Hematopoietic multipotent progenitor cell treated with erythropoietin and hydrocortisone succinate and interleukin-3 and kit ligand, for 6 days (in vitro differentiated cells): ENCODE data around the gene NBL1.
A peak's percentile ranks its signal among the peaks of the same experiment; 100 is the strongest.

Experiments
- DNase-seq: peaks from one replicate; pipeline ENCODE4 v3.0.0-alpha.2; 2015

NBL1 gene

GRCh38 chr1:19646377-19647319 is 2.5 kb downstream of the NBL1 start:
- peak; percentile 57 for DNase-seq

DNA sequence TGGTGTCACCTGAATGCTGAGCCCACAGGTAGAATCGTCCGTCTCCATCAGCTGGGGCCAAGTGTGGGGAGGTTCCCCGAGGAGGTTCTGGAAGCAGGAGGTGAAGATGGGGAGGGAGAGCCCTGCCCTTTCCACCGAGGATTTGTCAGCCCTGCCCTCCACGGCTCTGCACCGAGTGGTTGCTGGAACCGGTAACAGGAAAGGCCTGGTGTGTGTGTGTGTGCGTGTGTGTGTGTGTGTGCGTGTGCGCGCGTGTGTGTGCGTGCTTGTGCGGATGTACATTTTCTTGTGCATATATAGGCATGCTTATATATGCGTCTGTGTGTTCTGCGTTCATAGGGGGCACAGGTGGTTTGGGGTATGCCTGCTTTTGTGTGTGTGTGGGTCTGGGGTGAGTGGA is 3.5 kb downstream of the NBL1 start:
- no peak for DNase-seq

DNA sequence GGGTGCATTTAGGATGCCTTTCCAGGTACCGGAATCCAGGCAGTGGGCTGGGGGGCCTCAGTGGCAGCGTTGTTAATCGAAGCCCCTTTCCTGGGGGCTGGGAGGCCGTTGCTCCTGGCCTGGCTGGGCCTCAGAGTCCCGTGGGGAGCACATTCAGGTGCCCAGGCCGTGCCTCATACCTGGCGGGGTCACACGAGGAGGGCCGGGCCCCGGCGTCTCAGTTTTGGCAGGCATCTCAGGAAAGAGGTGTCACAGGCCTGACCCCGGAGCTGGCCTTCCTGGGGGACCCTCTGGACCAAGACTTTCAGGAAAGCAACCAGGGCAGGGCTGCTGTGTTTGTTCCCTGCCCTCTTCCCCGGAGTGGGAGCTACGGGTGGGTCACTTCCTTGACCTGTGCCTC is 4.1 kb downstream of the NBL1 start:
- DNase-seq = no peak

DNA sequence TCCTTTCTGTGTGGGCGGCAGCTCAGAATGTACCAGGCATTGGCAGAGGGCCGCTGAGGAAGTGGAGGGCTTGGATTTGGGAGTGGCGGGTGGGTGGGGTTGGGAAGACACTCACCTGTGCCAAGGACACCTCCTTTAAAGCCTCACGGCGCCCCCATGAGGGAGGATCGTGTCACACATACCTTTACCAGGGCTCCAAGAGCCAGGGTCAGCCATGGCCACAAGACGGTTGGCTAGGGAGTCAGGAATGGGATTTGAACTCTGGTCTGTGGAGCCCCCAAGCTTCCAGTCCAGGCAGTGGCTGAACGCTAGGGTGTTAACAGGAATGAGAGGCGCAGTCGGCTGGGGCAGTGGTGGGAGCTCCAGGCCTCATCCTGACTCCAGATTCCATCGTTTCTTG is 4.6 kb downstream of the NBL1 start:
- DNase-seq = no peak

DNA sequence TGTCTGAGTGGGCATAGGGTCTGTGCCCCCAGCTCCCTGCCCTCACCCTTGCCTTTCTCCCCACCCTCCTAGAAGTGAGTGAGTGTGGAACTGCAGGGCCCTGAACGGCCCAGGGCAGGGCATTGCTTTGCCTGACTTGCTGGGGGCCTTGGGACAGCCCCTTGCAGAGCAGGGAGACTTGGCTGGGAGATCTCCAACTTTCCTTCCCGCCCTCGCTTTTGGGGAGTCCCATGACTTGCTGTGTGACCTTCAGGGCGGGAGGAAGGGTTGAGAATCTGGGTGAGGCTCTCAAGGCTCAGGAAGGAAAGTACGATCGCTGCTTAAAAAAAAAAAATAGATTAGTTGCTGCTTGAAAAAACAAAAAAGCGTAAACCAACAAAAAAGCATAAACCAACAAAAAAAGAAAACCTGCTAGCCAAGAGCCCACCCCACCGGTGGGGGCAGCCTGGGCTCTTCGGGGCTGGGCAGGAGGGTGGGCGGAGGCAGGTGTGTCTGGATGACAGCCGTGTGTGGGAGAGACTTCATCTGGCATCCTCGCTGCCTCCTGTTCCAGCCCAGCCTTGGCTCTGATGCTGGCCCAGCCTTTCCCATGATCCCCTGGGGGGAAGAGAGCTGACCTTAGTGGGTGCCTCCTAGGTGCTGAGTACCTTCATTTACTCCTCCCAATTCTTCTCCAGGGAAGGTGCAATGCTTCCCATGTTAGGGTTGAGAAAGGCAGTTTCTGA is 6.5 kb downstream of the NBL1 start:
- DNase-seq = no peak

- peak; percentile 82 for DNase-seq
Measured at GRCh38 chr1:19651141-19651737, 7.1 kb downstream of the NBL1 start.

DNA sequence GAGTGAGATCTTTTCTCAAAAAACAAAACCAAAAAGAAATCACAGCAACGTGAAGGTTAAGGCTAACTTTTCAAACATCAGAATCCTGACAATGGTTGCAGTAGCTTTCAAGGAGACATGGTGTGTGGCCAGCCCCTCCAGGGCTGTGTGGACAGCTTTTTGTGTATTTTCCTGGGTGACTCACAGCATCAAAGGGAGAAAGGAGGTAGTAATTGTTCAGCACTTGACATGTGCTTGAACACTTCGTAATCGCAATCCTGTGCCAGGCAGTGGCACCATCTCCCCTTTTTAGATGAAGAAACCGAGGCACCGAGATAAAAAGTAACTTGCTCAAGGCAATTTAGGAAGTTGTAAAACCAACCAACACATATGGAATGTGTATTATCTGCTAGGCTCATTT is 10.3 kb downstream of the NBL1 start:
- DNase-seq = no peak

DNA sequence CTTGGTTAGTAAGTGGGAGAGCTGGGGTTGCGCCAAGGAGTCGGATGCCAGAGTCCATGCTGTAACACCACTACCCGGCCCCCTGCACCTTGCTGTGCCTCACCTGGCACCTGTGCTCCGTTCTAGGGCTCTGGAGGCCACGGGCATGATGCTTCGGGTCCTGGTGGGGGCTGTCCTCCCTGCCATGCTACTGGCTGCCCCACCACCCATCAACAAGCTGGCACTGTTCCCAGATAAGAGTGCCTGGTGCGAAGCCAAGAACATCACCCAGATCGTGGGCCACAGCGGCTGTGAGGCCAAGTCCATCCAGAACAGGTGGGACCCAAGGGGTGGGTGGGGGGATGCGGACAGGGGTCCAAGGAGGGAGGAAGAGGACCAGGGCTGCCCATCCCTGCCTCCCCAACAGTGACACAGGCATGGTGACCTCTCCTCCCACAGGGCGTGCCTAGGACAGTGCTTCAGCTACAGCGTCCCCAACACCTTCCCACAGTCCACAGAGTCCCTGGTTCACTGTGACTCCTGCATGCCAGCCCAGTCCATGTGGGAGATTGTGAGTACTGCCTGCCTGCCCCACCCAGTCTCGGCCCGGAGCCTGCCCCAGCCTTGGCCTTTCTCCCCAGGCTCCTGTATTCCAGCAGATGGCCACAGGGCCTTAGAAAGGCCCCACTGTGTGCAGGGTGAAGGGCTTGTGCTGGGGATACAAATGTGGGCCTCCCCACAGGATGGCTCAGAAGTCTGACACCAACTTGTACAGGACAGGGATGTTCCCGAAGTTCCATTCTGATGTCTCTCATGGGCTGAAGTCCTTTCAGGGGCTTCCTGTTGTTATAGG is 11.0 kb downstream of the NBL1 start:
- DNase-seq = no peak

GRCh38 chr1:19655718-19656080 is 11.6 kb downstream of the NBL1 start:
- DNase-seq = no peak

GRCh38 chr1:19656134-19656779 is 12.1 kb downstream of the NBL1 start:
- no peak for DNase-seq

DNA sequence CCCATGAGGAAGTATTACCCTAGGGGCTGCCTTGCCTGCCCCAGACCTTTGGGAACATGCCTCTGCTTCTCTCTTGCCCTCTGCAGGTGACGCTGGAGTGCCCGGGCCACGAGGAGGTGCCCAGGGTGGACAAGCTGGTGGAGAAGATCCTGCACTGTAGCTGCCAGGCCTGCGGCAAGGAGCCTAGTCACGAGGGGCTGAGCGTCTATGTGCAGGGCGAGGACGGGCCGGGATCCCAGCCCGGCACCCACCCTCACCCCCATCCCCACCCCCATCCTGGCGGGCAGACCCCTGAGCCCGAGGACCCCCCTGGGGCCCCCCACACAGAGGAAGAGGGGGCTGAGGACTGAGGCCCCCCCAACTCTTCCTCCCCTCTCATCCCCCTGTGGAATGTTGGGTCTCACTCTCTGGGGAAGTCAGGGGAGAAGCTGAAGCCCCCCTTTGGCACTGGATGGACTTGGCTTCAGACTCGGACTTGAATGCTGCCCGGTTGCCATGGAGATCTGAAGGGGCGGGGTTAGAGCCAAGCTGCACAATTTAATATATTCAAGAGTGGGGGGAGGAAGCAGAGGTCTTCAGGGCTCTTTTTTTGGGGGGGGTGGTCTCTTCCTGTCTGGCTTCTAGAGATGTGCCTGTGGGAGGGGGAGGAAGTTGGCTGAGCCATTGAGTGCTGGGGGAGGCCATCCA is 12.8 kb downstream of the NBL1 start:
- DNase-seq = no peak

- DNase-seq = no peak
Measured at GRCh38 chr1:19657511-19657910, 13.4 kb downstream of the NBL1 start.

DNA sequence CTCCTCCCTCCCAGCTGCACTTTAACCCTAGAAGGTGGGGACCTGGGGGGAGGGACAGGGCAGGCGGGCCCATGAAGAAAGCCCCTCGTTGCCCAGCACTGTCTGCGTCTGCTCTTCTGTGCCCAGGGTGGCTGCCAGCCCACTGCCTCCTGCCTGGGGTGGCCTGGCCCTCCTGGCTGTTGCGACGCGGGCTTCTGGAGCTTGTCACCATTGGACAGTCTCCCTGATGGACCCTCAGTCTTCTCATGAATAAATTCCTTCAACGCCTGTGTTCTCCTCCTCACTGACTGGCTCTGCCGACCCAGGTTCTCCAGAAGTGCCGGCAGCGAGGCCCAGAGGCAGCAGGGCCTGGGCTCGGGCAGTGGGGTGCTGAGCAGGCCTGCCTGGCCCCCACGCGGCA is 14.1 kb downstream of the NBL1 start:
- no peak for DNase-seq

DNA sequence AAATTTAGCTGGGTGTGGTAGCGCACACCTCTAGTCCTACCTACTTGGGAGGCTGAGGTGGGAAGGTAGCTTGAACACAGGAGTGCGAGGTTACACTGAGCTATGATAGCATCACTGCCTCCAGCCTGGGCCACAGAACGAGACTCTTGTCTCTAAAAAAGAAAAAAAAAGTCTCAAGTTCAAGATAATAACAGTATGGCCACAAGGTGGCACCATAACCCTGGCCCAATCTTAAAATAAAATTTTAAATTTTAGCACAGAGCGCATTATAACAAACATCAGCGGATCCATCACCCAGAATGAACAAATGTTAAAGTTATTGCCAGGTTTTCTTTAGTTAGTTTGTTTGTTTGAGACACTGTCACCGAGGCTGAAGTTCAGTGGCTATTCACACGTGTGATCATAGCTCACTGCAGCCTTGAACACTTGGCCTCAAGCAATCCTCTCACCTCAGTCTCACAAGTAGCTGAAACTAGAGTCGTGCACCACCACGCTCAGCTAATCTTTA is 17.7 kb downstream of the NBL1 start:
- peak; percentile 74 for DNase-seq

- no peak for DNase-seq
Measured at GRCh38 chr1:19662313-19662712, 18.2 kb downstream of the NBL1 start.

GRCh38 chr1:19664453-19665185 is 20.5 kb downstream of the NBL1 start, which contains the start of gene HTR6:
Gene HTR6, plus strand, starts transcription at chr1:19664875. Its CDS starts 879 bp downstream, at chr1:19665754.
- no peak for DNase-seq

DNA sequence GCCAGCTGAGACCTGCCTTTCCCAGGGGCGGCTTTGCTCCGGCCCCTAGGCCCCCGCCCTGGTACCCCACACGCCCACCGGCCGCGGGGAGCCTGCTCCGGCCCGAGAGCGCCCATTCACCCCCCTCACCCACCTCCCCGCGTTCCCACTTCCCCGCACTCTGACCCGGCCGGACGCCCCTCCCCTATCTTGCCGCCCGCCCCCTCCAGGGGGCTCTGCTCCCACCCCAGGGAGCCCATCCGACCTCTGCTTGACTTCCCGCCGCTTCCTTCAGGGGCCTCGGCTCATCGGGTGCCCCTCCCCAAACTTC is 21.0 kb downstream of the NBL1 start:
- DNase-seq = no peak

DNA sequence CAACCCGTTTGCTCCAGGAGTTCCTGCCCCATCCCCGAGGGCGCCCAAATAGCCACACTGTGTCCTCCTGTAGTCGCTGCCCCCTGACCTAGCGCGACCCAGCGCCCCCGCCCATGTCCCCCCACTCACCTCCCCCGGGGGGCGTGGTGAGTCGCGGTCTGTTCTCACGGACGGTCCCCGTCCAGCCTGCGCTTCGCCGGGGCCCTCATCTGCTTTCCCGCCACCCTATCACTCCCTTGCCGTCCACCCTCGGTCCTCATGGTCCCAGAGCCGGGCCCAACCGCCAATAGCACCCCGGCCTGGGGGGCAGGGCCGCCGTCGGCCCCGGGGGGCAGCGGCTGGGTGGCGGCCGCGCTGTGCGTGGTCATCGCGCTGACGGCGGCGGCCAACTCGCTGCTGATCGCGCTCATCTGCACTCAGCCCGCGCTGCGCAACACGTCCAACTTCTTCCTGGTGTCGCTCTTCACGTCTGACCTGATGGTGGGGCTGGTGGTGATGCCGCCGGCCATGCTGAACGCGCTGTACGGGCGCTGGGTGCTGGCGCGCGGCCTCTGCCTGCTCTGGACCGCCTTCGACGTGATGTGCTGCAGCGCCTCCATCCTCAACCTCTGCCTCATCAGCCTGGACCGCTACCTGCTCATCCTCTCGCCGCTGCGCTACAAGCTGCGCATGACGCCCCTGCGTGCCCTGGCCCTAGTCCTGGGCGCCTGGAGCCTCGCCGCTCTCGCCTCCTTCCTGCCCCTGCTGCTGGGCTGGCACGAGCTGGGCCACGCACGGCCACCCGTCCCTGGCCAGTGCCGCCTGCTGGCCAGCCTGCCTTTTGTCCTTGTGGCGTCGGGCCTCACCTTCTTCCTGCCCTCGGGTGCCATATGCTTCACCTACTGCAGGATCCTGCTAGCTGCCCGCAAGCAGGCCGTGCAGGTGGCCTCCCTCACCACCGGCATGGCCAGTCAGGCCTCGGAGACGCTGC is 21.7 kb downstream of the NBL1 start:
- no peak for DNase-seq

- no peak for DNase-seq
Measured at GRCh38 chr1:19668888-19669287, 24.8 kb downstream of the NBL1 start.

DNA sequence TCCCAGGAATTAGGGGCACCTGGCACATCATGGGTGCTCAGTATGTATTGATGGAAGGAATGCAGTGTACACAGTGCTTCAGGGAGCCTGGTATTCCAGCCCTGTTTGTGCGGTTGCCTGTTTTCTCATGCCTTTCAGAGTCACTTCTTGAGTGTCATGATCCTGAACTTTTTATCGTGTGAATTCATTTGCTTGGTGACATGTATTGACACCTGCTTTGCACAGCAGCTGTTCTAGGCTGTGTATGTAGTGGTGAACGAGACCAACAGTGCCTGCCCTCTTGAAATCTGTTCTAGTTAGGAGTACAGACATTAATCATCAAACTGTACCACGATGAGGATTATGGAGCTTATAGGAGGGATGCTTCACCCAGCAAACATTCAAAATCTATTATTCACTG is 26.7 kb downstream of the NBL1 start:
- no peak for DNase-seq
